Tibial nerve (tissue), 4 donors: ENCODE data around the gene TTC23L. TPM values are rescaled to one million over a fixed set of nuclear protein-coding genes. Genes with fewer than 3 reads are reported as not detected.

ENCODE experiments used
- DNase-seq, 2 donors: peaks; one replicate each; pipeline ENCODE4 v3.0.0-alpha.2; 2019; ENCODE audit warnings: low spot score in 2 of 2
- H3K27ac ChIP-seq, 4 donors: fragments of 200-600 bp; sonication (generic) in 3 of 4; one replicate each; pipeline ENCODE4 v1.5.1; 2017 to 2019; ENCODE audit warnings: mild to moderate bottlenecking in 1 of 4
- H3K27me3 ChIP-seq, 2 donors: fragments of 200-600 bp; sonication (generic) in 1 of 2; one replicate each; pipeline versions ENCODE4 v1.5.1 to v1.6.0; 2017 to 2019
- H3K36me3 ChIP-seq, 3 donors: fragments of 200-600 bp; sonication (generic); one replicate each; pipeline ENCODE4 v1.5.1; 2018 to 2019
- H3K4me1 ChIP-seq, 4 donors: fragments of 200-600 bp; sonication (generic) in 3 of 4; one replicate each; pipeline ENCODE4 v1.5.1; 2017 to 2019
- H3K4me3 ChIP-seq, 4 donors: fragments of 200-600 bp; sonication (generic) in 3 of 4; one replicate each; pipeline ENCODE4 v1.5.1; 2017 to 2019; ENCODE audit warnings: mild to moderate bottlenecking in 1 of 4, moderate library complexity in 1 of 4
- H3K9me3 ChIP-seq, 4 donors: fragments of 200-600 bp; sonication (generic) in 3 of 4; one replicate each; pipeline ENCODE4 v1.5.1; 2017 to 2019
- CTCF ChIP-seq, 5 experiments: fragments of 200-600 bp in 3 of 5; fragments of 450-650 bp in 2 of 5; sonication (generic) in 3 of 5; IDR thresholded peaks; one replicate each; pipeline ENCODE4 v1.5.1; 2016 to 2019; ENCODE audit warnings: antibody characterized with exemption in 5 of 5, mild to moderate bottlenecking in 3 of 5, moderate library complexity in 2 of 5
- EP300 ChIP-seq, 2 donors: sonication (generic); formaldehyde crosslinking; IDR thresholded peaks; one replicate each; pipeline ENCODE4 v1.6.1; 2017; ENCODE audit warnings: antibody characterized with exemption in 2 of 2, mild to moderate bottlenecking in 1 of 2
- POLR2A ChIP-seq, 2 donors: fragments of 450-650 bp; IDR thresholded peaks; one replicate each; pipeline ENCODE4 v1.6.1; 2017; ENCODE audit warnings: antibody characterized with exemption in 2 of 2, mild to moderate bottlenecking in 2 of 2, moderate library complexity in 2 of 2
- WGBS, 2 donors: methylation state at CpG; one replicate each; pipeline ENCODE4 v1.1.5; 2018; 5-methylcytosine and 5-hydroxymethylcytosine counted together
- total RNA-seq, 4 donors: library from RNA; depleted of rRNA; stranded (reverse); fragments of >200 nt; gene quantifications; one replicate each; pipeline ENCODE4 v1.1.0, GENCODE V29; 2016

Gene TTC23L
- total RNA-seq, 4 donors from 2014 or later: 0.39 to 5.4 (median 2.7) TPM

DNA sequence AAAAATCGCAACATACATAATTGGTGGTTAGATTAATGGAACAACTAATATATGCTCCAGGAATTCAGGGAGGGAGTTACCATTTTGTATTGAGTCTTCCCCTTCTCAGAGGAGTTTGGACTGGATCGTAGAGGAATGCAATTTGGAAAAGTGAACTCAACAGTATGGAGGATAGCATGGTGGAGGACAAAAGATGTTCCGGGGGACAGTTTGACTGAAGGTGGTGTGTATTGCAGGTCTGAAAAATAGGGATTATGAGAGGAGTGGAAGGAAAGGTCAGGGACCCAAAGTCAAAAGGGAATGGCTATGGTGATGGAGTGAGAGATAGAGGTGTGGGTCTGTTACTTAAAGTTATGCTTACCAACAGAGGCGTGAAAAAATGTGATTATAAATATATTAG, 91.9 kb downstream of the TTC23L start:
- peaks cover 0 to 16% (median 2%) of the 10 kb centered on the region in 3 donors for H3K36me3 ChIP-seq
- no peak for DNase-seq
- 72 to 82% methylated on average over 4 of the region's 4 CpGs for WGBS, 2 donors
- H3K27ac ChIP-seq: peak overlapping the region in 1 of 4 donors; percentile 97
- peak overlapping the region in 2 of 4 donors; percentile 81 to 88 for H3K4me3 ChIP-seq
- TF ChIP-seq CTCF (IDR thresholded peaks at IDR 0.05): no peak
- no peaks in the 10 kb centered on the region for H3K27me3 ChIP-seq
- H3K9me3 ChIP-seq: no peaks in the 10 kb centered on the region
- peaks cover 0 to 30% (median 15%) of the 10 kb centered on the region in 4 donors for H3K4me1 ChIP-seq

- H3K27ac ChIP-seq: no peak overlapping the region
- H3K27me3 ChIP-seq: no peaks in the 10 kb centered on the region
- no peak for DNase-seq
- H3K4me3 ChIP-seq: no peak overlapping the region
- WGBS, 2 donors: 90 to 98% methylated on average over 2 of the region's 2 CpGs
- TF ChIP-seq POLR2A (IDR thresholded peaks at IDR 0.05) (no peak), EP300 (IDR thresholded peaks at IDR 0.05) (no peak), CTCF (IDR thresholded peaks at IDR 0.05) (no peak)
- peaks cover 0 to 30% (median 15%) of the 10 kb centered on the region in 4 donors for H3K4me1 ChIP-seq
- no peaks in the 10 kb centered on the region for H3K9me3 ChIP-seq
- H3K36me3 ChIP-seq: peaks cover 0 to 28% (median 17%) of the 10 kb centered on the region in 3 donors
Observed at GRCh38 chr5:34932947-34933346, 94.0 kb downstream of the TTC23L start.

GRCh38 chr5:34941936-34942335, 103.0 kb downstream of the TTC23L start:
- Histone ChIP-seq H3K36me3 (peaks cover 0 to 95% (median 14%) of the 10 kb centered on the region in 3 donors), H3K9me3 (no peaks in the 10 kb centered on the region), H3K27ac (no peak overlapping the region), H3K4me3 (no peak overlapping the region), H3K27me3 (no peaks in the 10 kb centered on the region), H3K4me1 (no peaks in the 10 kb centered on the region)
- TF ChIP-seq POLR2A (IDR thresholded peaks at IDR 0.05) (no peak), CTCF (IDR thresholded peaks at IDR 0.05) (no peak), EP300 (IDR thresholded peaks at IDR 0.05) (no peak)
- WGBS, 2 donors: 74% methylated on average over 3 of the region's 3 CpGs
- DNase-seq: no peak

DNA sequence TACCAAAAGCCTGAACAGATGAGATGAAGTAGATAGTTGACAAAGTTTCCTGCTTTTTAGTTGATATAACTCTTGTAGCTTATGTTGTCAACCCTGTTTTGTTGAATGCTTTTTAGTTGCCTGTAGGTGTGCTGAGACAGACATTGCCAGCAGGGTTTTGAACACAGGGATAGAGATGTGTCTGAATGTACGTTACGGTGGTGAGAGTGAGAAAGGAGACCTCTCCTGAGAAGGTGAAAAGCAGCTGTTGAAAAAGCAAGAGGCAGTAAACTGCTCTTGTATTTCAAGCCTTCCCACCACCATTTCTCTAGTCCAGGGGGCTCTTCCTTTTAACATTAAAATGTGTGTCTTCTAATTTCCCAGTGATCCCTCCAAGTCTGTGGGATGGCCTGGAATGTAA, 105.1 kb downstream of the TTC23L start:
- 96 to 98% methylated on average over 2 of the region's 2 CpGs for WGBS, 2 donors
- no peaks in the 10 kb centered on the region for H3K27me3 ChIP-seq
- peaks cover 0 to 92% (median 0%) of the 10 kb centered on the region in 3 donors for H3K36me3 ChIP-seq
- no peak for DNase-seq
- H3K9me3 ChIP-seq: no peaks in the 10 kb centered on the region
- H3K4me1 ChIP-seq: no peaks in the 10 kb centered on the region
- no peak overlapping the region for H3K4me3 ChIP-seq
- TF ChIP-seq POLR2A (IDR thresholded peaks at IDR 0.05) (no peak), EP300 (IDR thresholded peaks at IDR 0.05) (no peak), CTCF (IDR thresholded peaks at IDR 0.05) (no peak)
- no peak overlapping the region for H3K27ac ChIP-seq

GRCh38 chr5:34944460-34945047, 105.6 kb downstream of the TTC23L start:
- Histone ChIP-seq H3K4me1 (no peaks in the 10 kb centered on the region), H3K9me3 (no peaks in the 10 kb centered on the region), H3K27me3 (no peaks in the 10 kb centered on the region), H3K36me3 (peaks cover 0 to 92% (median 0%) of the 10 kb centered on the region in 3 donors), H3K27ac (no peak overlapping the region), H3K4me3 (no peak overlapping the region)
- TF ChIP-seq POLR2A (IDR thresholded peaks at IDR 0.05): no peak
- TF ChIP-seq CTCF (IDR thresholded peaks at IDR 0.05): no peak
- no peak for TF ChIP-seq EP300 (IDR thresholded peaks at IDR 0.05)
- no peak for DNase-seq
- 86 to 90% methylated on average over 11 of the region's 11 CpGs for WGBS, 2 donors

Other genes starting within 250 kb of the TTC23L start
- 10 to 100 TPM; 42.8 to 72.2 (median 68.0) TPM for gene RAI14, start 182.8 kb upstream of the TTC23L start, total RNA-seq
- gene RAD1, start 76.3 kb downstream of the TTC23L start, total RNA-seq: 10 to 100 TPM; 12.3 to 22.3 (median 16.7) TPM
- gene BRIX1, start 76.5 kb downstream of the TTC23L start, total RNA-seq: 10 to 100 TPM; 15.7 to 33.7 (median 22.5) TPM
- 10 to 100 TPM; 30.3 to 54.0 (median 31.7) TPM for gene DNAJC21, start 90.4 kb downstream of the TTC23L start, total RNA-seq
- gene AGXT2, start 208.8 kb downstream of the TTC23L start, total RNA-seq: not detected